Measurements from ENCODE around the gene RGS1.
A peak's percentile ranks its signal among the peaks of the same experiment; 100 is the strongest.

RGS1 gene

DNA sequence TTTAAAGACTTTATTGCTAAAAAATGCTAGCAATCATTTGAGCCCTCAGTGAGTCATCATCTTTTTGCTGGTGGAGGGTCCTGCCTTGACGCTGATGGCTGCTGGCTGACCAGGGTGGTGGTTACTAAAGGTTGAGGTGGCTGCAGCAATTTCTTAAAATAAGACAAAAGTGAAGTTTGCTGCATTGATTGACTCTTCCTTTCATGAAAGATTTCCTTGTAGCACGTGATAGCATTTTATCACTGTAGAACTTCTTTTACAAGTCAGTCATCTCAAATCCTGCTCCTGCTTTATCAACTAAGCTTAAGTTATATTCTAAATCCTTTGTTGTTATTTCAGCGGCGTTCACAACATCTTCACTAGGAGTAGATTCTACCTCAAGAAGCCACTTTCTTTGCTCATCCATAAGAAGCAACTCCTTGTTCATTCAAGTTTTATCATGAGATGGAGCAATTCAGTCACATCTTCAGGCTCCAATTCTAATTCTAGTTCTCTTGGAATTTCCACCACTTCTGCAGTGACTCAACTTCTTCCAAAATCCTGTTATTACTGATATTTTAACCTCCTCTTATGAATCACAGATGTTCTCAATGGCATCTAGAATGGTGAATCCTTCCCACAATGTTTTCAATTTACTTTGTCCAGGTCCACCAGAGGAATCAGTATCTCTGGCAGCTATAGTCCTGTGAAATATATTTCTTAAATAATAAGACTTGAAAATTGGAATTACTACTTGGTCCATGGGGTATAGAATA lies 17.6 kb upstream of the RGS1 start:
- Histone ChIP-seq H3K4me3 (ENCODE audit: low read depth in 1 of 2, low read length in 2 of 2) (no peak overlapping the region), H3K4me1 (ENCODE audit: control insufficient read depth in 1 of 2, insufficient read depth in 2 of 2, low read length in 2 of 2) (no peaks in the 10 kb centered on the region), H3K27ac (ENCODE audit: low read length) (peak overlapping the region; percentile 6), H3K36me3 (ENCODE audit: control insufficient read depth in 1 of 2, insufficient read depth in 2 of 2, low read length in 2 of 2) (no peaks in the 10 kb centered on the region), H3K27me3 (ENCODE audit: low read depth, low read length) (no peaks in the 10 kb centered on the region), H3K9me3 (ENCODE audit: control insufficient read depth in 1 of 2, low read length in 2 of 2) (no peaks in the 10 kb centered on the region)

DNA sequence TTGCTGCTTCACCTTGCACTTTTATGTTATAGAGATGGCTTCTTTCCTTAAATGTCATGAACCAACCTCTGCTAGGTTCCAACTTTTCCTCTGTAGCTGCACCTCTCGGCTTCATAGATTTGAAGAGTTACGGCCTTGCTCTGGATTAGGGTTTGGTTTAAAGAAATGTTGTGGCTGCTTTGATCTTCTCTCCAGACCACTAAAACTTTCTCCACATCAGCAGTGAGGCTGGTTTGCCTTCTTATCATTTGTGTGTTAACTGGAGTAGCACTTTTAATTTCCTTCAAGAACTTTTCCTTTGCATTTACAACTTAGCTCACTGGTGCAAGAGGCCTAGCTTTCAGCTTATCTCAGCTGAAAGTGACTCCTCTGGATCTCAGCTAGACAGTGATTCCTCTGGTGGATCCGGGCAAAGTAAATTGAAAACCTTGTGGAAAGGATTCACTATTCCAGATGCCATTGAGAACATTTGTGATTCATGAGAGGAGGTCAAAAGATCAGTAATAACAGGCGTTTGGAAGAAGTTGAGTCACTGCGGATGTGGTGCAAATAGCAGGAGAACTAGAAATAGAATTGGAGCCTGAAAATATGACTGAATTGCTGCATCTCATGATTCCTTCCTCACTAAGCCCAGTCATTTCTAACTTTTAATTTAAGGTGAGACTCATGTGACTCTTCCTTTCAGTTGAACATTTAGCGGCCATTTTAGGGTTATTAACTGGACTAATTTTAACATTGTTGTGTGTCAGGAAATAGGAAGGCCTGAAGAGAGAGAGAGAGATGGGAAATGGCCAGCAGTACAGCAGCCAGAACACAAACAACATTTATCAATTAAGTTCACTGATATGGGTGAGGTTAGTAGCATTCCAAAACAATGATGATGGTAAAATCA lies 16.2 kb upstream of the RGS1 start:
- Histone ChIP-seq H3K4me1 (ENCODE audit: control insufficient read depth in 1 of 2, insufficient read depth in 2 of 2, low read length in 2 of 2) (no peaks in the 10 kb centered on the region), H3K27ac (ENCODE audit: low read length) (peak overlapping the region; percentile 35), H3K9me3 (ENCODE audit: control insufficient read depth in 1 of 2, low read length in 2 of 2) (no peaks in the 10 kb centered on the region)

DNA sequence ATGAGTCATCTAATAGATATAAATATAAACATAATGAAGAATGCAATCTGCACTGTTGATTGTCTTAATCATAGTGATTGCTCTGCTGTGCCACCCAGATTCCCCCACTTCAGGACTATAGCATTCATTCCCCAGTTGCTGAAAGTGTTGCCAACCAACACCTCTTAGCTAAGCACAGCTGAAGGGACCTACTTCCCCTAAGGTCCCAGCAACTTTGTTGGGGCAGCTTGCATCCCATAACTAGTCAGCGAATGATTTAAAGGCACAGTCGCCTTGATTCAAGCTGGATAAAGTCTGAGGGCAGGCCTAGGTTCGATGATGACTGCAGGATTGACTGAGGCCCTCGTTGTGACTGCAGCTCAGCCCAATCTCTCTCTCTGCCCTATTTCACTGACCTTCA lies 14.3 kb upstream of the RGS1 start:
- H3K27me3 ChIP-seq (ENCODE audit: low read depth, low read length), result no peaks in the 10 kb centered on the region
- H3K4me1 ChIP-seq (ENCODE audit: control insufficient read depth in 1 of 2, insufficient read depth in 2 of 2, low read length in 2 of 2), result no peaks in the 10 kb centered on the region
- no peaks in the 10 kb centered on the region for H3K36me3 ChIP-seq (ENCODE audit: control insufficient read depth in 1 of 2, insufficient read depth in 2 of 2, low read length in 2 of 2)
- no peak overlapping the region for H3K27ac ChIP-seq (ENCODE audit: low read length)
- no peak overlapping the region for H3K4me3 ChIP-seq (ENCODE audit: low read depth in 1 of 2, low read length in 2 of 2)
- H3K9me3 ChIP-seq (ENCODE audit: control insufficient read depth in 1 of 2, low read length in 2 of 2), result no peaks in the 10 kb centered on the region

More for the DNA sequence above, 16.2 kb upstream of the RGS1 start:
- no peaks in the 10 kb centered on the region for H3K36me3 ChIP-seq (ENCODE audit: control insufficient read depth in 1 of 2, insufficient read depth in 2 of 2, low read length in 2 of 2)
- no peaks in the 10 kb centered on the region for H3K27me3 ChIP-seq (ENCODE audit: low read depth, low read length)
- H3K4me3 ChIP-seq (ENCODE audit: low read depth in 1 of 2, low read length in 2 of 2), result no peak overlapping the region

- no peak overlapping the region for H3K27ac ChIP-seq (ENCODE audit: low read length)
These were observed 12.4 kb upstream of the RGS1 start for GRCh38 chr1:192563129-192563528.

DNA sequence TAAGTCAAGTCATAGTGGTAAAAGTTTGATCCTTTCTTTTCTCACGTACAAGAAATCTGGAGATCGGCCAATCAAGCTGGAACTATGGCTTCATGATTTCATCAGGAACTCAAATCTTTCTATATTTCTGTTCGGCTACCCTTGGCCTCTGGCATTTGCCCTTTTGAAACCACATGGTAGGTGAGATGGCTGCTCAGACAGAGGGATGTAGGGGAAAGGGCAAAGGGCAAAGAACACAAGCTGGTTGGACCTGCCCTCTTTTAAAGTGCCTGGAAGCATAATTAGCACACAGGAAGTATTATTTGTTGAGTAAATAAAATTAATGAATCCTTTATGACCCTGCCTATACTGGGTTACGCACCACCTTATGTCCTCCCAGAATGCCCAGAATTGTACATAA lies 11.5 kb upstream of the RGS1 start:
- Histone ChIP-seq H3K27me3 (ENCODE audit: low read depth, low read length) (no peaks in the 10 kb centered on the region), H3K27ac (ENCODE audit: low read length) (no peak overlapping the region), H3K4me3 (ENCODE audit: low read depth in 1 of 2, low read length in 2 of 2) (no peak overlapping the region), H3K9me3 (ENCODE audit: control insufficient read depth in 1 of 2, low read length in 2 of 2) (no peaks in the 10 kb centered on the region), H3K36me3 (ENCODE audit: control insufficient read depth in 1 of 2, insufficient read depth in 2 of 2, low read length in 2 of 2) (no peaks in the 10 kb centered on the region), H3K4me1 (ENCODE audit: control insufficient read depth in 1 of 2, insufficient read depth in 2 of 2, low read length in 2 of 2) (no peaks in the 10 kb centered on the region)

More at GRCh38 chr1:192563129-192563528, 12.4 kb upstream of the RGS1 start:
- Histone ChIP-seq H3K4me1 (ENCODE audit: control insufficient read depth in 1 of 2, insufficient read depth in 2 of 2, low read length in 2 of 2) (no peaks in the 10 kb centered on the region), H3K4me3 (ENCODE audit: low read depth in 1 of 2, low read length in 2 of 2) (no peak overlapping the region), H3K36me3 (ENCODE audit: control insufficient read depth in 1 of 2, insufficient read depth in 2 of 2, low read length in 2 of 2) (no peaks in the 10 kb centered on the region), H3K9me3 (ENCODE audit: control insufficient read depth in 1 of 2, low read length in 2 of 2) (no peaks in the 10 kb centered on the region), H3K27me3 (ENCODE audit: low read depth, low read length) (no peaks in the 10 kb centered on the region)

- H3K4me1 ChIP-seq (ENCODE audit: control insufficient read depth in 1 of 2, insufficient read depth in 2 of 2, low read length in 2 of 2), result no peaks in the 10 kb centered on the region
- H3K27ac ChIP-seq (ENCODE audit: low read length), result no peak overlapping the region
- peaks cover 0 to 4% of the 10 kb centered on the region in 2 donors for H3K9me3 ChIP-seq (ENCODE audit: control insufficient read depth in 1 of 2, low read length in 2 of 2)
- no peak overlapping the region for H3K4me3 ChIP-seq (ENCODE audit: low read depth in 1 of 2, low read length in 2 of 2)
- no peaks in the 10 kb centered on the region for H3K36me3 ChIP-seq (ENCODE audit: control insufficient read depth in 1 of 2, insufficient read depth in 2 of 2, low read length in 2 of 2)
- H3K27me3 ChIP-seq (ENCODE audit: low read depth, low read length), result no peaks in the 10 kb centered on the region
These were observed 9.6 kb upstream of the RGS1 start for GRCh38 chr1:192565946-192566345.

DNA sequence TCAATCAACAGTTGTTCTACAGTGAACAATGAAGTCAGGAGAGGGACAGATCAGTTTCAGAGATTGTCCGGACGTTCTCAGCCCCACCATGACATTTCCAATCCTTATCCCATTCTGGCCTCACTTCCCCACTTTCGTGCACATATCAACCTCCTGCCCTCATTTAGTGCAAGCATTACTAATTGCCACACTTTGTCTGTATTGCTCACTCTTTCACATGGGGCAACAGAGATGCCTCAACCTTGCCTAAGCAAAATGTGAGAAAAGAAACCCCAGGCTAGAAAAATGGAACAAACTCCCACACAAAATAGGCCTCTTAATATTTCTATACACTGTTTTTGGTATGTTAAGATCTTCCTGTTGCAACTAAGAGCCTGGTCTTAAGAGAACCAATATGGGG lies 8.9 kb upstream of the RGS1 start:
- Histone ChIP-seq H3K27ac (ENCODE audit: low read length) (no peak overlapping the region), H3K4me1 (ENCODE audit: control insufficient read depth in 1 of 2, insufficient read depth in 2 of 2, low read length in 2 of 2) (no peaks in the 10 kb centered on the region), H3K4me3 (ENCODE audit: low read depth in 1 of 2, low read length in 2 of 2) (no peak overlapping the region), H3K9me3 (ENCODE audit: control insufficient read depth in 1 of 2, low read length in 2 of 2) (peaks cover 0 to 4% of the 10 kb centered on the region in 2 donors), H3K27me3 (ENCODE audit: low read depth, low read length) (no peaks in the 10 kb centered on the region), H3K36me3 (ENCODE audit: control insufficient read depth in 1 of 2, insufficient read depth in 2 of 2, low read length in 2 of 2) (no peaks in the 10 kb centered on the region)

- peaks cover 0 to 4% of the 10 kb centered on the region in 2 donors for H3K9me3 ChIP-seq (ENCODE audit: control insufficient read depth in 1 of 2, low read length in 2 of 2)
- H3K36me3 ChIP-seq (ENCODE audit: control insufficient read depth in 1 of 2, insufficient read depth in 2 of 2, low read length in 2 of 2), result no peaks in the 10 kb centered on the region
- no peaks in the 10 kb centered on the region for H3K27me3 ChIP-seq (ENCODE audit: low read depth, low read length)
- no peak overlapping the region for H3K27ac ChIP-seq (ENCODE audit: low read length)
- no peaks in the 10 kb centered on the region for H3K4me1 ChIP-seq (ENCODE audit: control insufficient read depth in 1 of 2, insufficient read depth in 2 of 2, low read length in 2 of 2)
- no peak overlapping the region for H3K4me3 ChIP-seq (ENCODE audit: low read depth in 1 of 2, low read length in 2 of 2)
These were observed 7.5 kb upstream of the RGS1 start for GRCh38 chr1:192568063-192568462.

DNA sequence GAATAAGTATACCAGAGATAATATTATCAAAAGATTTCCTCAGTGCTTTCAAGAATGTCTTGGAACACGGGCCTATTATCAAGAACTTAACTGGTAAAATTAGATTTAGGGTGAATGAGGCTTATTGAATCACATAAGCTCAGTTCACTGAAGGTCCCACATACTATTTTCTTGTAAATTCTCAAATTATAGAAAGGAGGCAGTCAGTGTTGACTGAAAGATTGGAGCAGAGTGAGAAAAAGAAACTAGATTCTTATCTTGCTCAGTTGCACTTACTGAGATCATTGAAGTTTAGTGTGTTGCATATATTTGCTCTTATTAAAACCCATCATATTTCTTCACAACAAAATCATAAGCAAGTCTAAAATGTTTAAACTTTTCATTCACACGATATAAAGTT lies 3.9 kb upstream of the RGS1 start:
- Histone ChIP-seq H3K4me3 (ENCODE audit: low read depth in 1 of 2, low read length in 2 of 2) (no peak overlapping the region), H3K27me3 (ENCODE audit: low read depth, low read length) (no peaks in the 10 kb centered on the region), H3K36me3 (ENCODE audit: control insufficient read depth in 1 of 2, insufficient read depth in 2 of 2, low read length in 2 of 2) (no peaks in the 10 kb centered on the region), H3K27ac (ENCODE audit: low read length) (no peak overlapping the region), H3K9me3 (ENCODE audit: control insufficient read depth in 1 of 2, low read length in 2 of 2) (peaks cover 0 to 4% of the 10 kb centered on the region in 2 donors), H3K4me1 (ENCODE audit: control insufficient read depth in 1 of 2, insufficient read depth in 2 of 2, low read length in 2 of 2) (peaks cover 0 to 11% of the 10 kb centered on the region in 2 donors)

DNA sequence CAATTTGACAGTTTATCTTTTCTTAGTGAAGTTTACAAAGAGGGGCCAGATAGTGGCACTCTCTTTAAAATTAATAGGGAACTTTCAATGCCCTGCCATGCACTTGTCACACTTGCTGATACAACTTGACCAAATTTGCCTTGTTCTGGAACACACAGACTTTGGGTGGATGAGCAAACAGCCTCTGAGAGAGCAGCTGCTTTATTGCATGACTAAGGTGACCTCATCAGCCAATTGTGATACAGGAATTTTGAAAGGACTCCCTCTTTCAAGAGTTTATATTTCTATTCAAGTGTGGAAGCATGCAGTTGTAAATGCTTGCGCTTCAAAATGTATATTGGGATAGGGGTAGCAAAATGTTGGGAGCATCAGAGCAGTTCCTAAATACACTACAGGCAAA lies 2.1 kb upstream of the RGS1 start:
- peak overlapping the region; percentile 52 for H3K27ac ChIP-seq (ENCODE audit: low read length)

GRCh38 chr1:192574073-192574472 lies 1.5 kb upstream of the RGS1 start:
- Histone ChIP-seq H3K4me1 (ENCODE audit: control insufficient read depth in 1 of 2, insufficient read depth in 2 of 2, low read length in 2 of 2) (peaks cover 0 to 11% of the 10 kb centered on the region in 2 donors), H3K4me3 (ENCODE audit: low read depth in 1 of 2, low read length in 2 of 2) (no peak overlapping the region), H3K36me3 (ENCODE audit: control insufficient read depth in 1 of 2, insufficient read depth in 2 of 2, low read length in 2 of 2) (no peaks in the 10 kb centered on the region), H3K27ac (ENCODE audit: low read length) (peak overlapping the region; percentile 40), H3K27me3 (ENCODE audit: low read depth, low read length) (no peaks in the 10 kb centered on the region), H3K9me3 (ENCODE audit: control insufficient read depth in 1 of 2, low read length in 2 of 2) (peaks cover 0 to 4% of the 10 kb centered on the region in 2 donors)

More for the DNA sequence above, 2.1 kb upstream of the RGS1 start:
- Histone ChIP-seq H3K9me3 (ENCODE audit: control insufficient read depth in 1 of 2, low read length in 2 of 2) (peaks cover 0 to 4% of the 10 kb centered on the region in 2 donors), H3K36me3 (ENCODE audit: control insufficient read depth in 1 of 2, insufficient read depth in 2 of 2, low read length in 2 of 2) (no peaks in the 10 kb centered on the region), H3K27me3 (ENCODE audit: low read depth, low read length) (no peaks in the 10 kb centered on the region), H3K4me1 (ENCODE audit: control insufficient read depth in 1 of 2, insufficient read depth in 2 of 2, low read length in 2 of 2) (peaks cover 0 to 11% of the 10 kb centered on the region in 2 donors), H3K4me3 (ENCODE audit: low read depth in 1 of 2, low read length in 2 of 2) (no peak overlapping the region)

Measured in muscle layer of duodenum (tissue), 2 donors.